Measurements from ENCODE around the gene ECEL1. TPM values are rescaled to one million over a fixed set of nuclear protein-coding genes. Genes with fewer than 3 reads are reported as not detected.

Gene ECEL1
- total and polyA plus RNA-seq, 2 experiments from 2014 or later = 1.1 to 1.2 TPM

DNA sequence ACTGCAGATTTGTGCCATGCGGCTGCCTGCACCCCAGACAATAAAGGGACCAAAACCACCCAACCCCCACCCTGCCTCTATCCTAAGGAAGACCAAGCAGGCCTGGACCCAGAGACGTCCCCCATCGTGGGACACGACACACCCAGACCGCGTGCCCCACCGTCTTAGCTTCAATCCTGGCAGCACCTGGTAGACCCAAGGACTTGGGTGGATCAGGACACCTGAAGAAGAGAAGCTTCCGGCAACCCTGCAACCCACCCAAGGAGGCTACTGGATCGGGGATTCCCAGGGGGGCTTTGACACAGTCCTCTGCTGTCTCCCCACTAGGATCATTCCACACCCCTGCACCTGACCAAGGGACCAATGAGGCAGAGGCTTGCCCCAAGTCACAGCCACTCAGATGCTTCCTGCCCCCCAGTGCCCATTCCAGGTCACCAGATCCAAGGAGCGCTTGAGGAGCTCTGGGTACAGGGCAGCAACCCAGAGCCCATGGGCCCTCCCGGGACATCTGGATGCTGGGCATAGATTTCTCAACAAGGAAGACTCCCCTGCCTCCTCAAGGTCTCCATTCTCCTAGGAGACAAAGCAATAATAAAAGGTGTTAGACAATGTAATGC is 28.1 kb downstream of the ECEL1 start:
- 93% methylated on average over 11 of the region's 11 CpGs for WGBS (ENCODE audit: low lambda C conversion rate, missing lambda C conversion rate)
- Histone ChIP-seq H3K36me3 (replicated peaks; ENCODE audit: insufficient read depth, low read depth) (no peaks in the 10 kb centered on the region), H3K9me3 (ENCODE audit: low read depth) (no peaks in the 10 kb centered on the region), H3K4me3 (no peak overlapping the region), H3K27ac (no peak overlapping the region), H3K4me2 (no peak overlapping the region), H2AFZ (no peak overlapping the region), H3K79me2 (no peaks in the 10 kb centered on the region), H3K9me2 (replicated peaks; ENCODE audit: insufficient read depth) (no peaks in the 10 kb centered on the region), H3K4me1 (ENCODE audit: insufficient read depth) (peaks cover 3% of the 10 kb centered on the region), H4K20me1 (ENCODE audit: insufficient read depth, poor library complexity, severe bottlenecking) (no peaks in the 10 kb centered on the region), H3K27me3 (peaks cover 15% of the 10 kb centered on the region)
- TF ChIP-seq EZH2phosphoT487 (IDR thresholded peaks at IDR 0.05; ENCODE audit: low read depth, severe bottlenecking, unreplicated experiment) (no peak), EZH2 (IDR thresholded peaks at IDR 0.05; ENCODE audit: borderline replicate concordance) (no peak), CTCF (IDR thresholded peaks at IDR 0.05; ENCODE audit: poor library complexity) (no peak)
- DNase-seq (ENCODE audit: low spot score) = no peak

GRCh38 chr2:232458661-232459418 is 28.8 kb downstream of the ECEL1 start:
- Histone ChIP-seq H4K20me1 (ENCODE audit: insufficient read depth, poor library complexity, severe bottlenecking) (no peaks in the 10 kb centered on the region), H3K4me1 (ENCODE audit: insufficient read depth) (peaks cover 3% of the 10 kb centered on the region), H3K9me2 (replicated peaks; ENCODE audit: insufficient read depth) (no peaks in the 10 kb centered on the region), H3K9me3 (ENCODE audit: low read depth) (no peaks in the 10 kb centered on the region), H3K79me2 (no peaks in the 10 kb centered on the region), H3K27me3 (peaks cover 15% of the 10 kb centered on the region), H2AFZ (no peak overlapping the region), H3K4me3 (no peak overlapping the region), H3K27ac (no peak overlapping the region), H3K4me2 (no peak overlapping the region), H3K36me3 (replicated peaks; ENCODE audit: insufficient read depth, low read depth) (no peaks in the 10 kb centered on the region)
- TF ChIP-seq EZH2 (IDR thresholded peaks at IDR 0.05; ENCODE audit: borderline replicate concordance) (no peak), EZH2phosphoT487 (IDR thresholded peaks at IDR 0.05; ENCODE audit: low read depth, severe bottlenecking, unreplicated experiment) (no peak), CTCF (IDR thresholded peaks at IDR 0.05; ENCODE audit: poor library complexity) (no peak)
- 97% methylated on average over 49 of the region's 56 CpGs for WGBS (ENCODE audit: low lambda C conversion rate, missing lambda C conversion rate)
- no peak for DNase-seq (ENCODE audit: low spot score)

GRCh38 chr2:232458051-232458660 is 29.5 kb downstream of the ECEL1 start:
- H3K27me3 ChIP-seq = peaks cover 15% of the 10 kb centered on the region
- no peaks in the 10 kb centered on the region for H4K20me1 ChIP-seq (ENCODE audit: insufficient read depth, poor library complexity, severe bottlenecking)
- no peaks in the 10 kb centered on the region for H3K36me3 ChIP-seq (replicated peaks; ENCODE audit: insufficient read depth, low read depth)
- WGBS (ENCODE audit: low lambda C conversion rate, missing lambda C conversion rate) = 93% methylated on average over 25 of the region's 25 CpGs
- no peak overlapping the region for H3K27ac ChIP-seq
- no peak overlapping the region for H3K4me2 ChIP-seq
- peaks cover 3% of the 10 kb centered on the region for H3K4me1 ChIP-seq (ENCODE audit: insufficient read depth)
- DNase-seq (ENCODE audit: low spot score) = no peak
- H3K9me2 ChIP-seq (replicated peaks; ENCODE audit: insufficient read depth) = no peaks in the 10 kb centered on the region
- H2AFZ ChIP-seq = no peak overlapping the region
- H3K79me2 ChIP-seq = no peaks in the 10 kb centered on the region
- H3K9me3 ChIP-seq (ENCODE audit: low read depth) = no peaks in the 10 kb centered on the region
- no peak overlapping the region for H3K4me3 ChIP-seq
- no peak for TF ChIP-seq CTCF (IDR thresholded peaks at IDR 0.05; ENCODE audit: poor library complexity)
- no peak for TF ChIP-seq EZH2 (IDR thresholded peaks at IDR 0.05; ENCODE audit: borderline replicate concordance)
- TF ChIP-seq EZH2phosphoT487 (IDR thresholded peaks at IDR 0.05; ENCODE audit: low read depth, severe bottlenecking, unreplicated experiment) = no peak
